Stimulated activated CD4-positive, alpha-beta T cell treated with anti-CD3 and anti-CD28 coated beads, TNF-alpha, amount 100 ng/mL, for 48 hours (primary cell): ENCODE data around the gene SORCS2.

Experiments
- DNase-seq, 3 donors: peaks; one replicate each; pipeline ENCODE4 v3.0.0-alpha.2; 2020; ENCODE audit warnings: low read depth in 3 of 3

Gene SORCS2

DNA sequence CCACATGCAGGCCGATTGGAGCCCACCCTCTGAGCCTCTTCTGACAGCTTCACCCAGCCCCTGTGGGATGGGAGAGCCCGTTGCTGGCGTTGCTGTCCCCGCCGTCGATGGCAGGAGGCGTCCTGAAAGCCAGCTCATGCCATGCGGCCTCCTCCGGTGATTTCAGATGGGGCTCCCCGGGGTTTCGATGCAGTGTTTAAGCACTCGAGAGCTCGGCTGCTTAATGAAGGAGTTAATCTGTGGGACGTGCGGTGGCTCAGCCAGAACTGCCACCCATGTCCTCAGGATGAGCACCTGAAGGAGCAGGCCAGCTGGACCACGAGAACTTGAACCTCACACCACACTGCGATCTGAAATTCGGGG lies 95.6 kb downstream of the SORCS2 start:
- no peak for DNase-seq

GRCh38 chr4:7288751-7289523 lies 96.6 kb downstream of the SORCS2 start:
- DNase-seq: no peak

DNA sequence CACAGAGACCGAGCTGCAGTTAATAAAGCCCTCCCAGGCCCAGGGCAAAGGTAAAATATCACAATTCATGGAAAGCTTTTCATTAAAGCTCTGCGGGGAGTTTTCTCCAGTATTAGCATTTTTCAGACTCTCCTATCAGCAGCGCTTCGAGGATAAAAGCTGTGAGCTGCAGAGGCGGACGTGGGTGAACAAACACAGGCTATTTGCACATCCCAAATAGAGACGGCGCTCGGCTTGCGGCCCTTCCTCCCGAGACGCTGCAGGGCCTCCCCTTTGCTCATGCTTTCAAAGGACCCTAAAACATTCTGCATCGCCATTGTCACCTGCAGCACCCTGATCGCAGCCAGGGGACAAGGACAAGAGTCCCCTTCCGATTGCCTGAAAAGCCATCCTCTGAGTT lies 97.3 kb downstream of the SORCS2 start:
- DNase-seq: no peak

- DNase-seq: no peak
Observed at GRCh38 chr4:7291372-7292114, 99.2 kb downstream of the SORCS2 start.

- DNase-seq: no peak
Observed at GRCh38 chr4:7293703-7294102, 101.4 kb downstream of the SORCS2 start.

- DNase-seq: no peak
Observed at GRCh38 chr4:7294176-7294756, 101.9 kb downstream of the SORCS2 start.

GRCh38 chr4:7295197-7295910 lies 103.0 kb downstream of the SORCS2 start:
- no peak for DNase-seq

DNA sequence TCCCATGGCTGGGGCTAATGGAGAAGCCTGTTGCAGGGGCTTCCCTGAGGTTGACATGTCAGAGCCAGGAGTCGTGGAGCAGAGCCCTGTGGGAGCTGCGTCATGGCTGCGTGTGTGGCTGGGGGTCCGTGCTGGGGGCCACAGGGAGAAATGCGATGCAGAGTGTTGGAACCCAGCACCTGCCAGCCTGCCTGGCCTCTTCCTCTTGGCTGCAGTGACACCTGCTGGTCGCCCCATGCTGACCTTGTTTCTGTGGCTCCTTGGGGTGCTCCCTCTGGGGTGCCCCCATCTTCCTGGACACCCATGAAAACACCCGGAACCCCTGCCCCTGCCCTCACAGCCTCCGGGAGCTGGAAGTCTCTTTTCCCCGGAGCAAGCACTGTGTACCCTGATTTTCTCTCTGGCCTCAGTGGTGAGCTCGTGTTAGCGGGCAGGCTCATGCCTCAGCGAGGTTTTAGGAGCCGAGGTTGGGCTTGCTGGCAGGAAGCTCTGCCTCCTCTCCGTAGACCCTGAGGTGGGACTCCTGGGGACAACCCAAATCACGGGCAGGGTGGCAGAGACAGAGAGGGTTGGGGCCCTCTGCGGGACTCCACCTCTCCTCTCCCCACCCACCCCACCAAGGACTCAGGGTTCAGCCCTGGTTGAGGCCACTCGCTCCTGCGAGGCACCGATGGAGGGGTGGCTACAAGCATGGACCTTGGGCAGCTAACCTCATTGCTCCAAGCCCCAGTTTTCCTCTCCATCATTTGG lies 103.7 kb downstream of the SORCS2 start:
- no peak for DNase-seq

- no peak for DNase-seq
Observed at GRCh38 chr4:7296661-7297335, 104.5 kb downstream of the SORCS2 start.

DNA sequence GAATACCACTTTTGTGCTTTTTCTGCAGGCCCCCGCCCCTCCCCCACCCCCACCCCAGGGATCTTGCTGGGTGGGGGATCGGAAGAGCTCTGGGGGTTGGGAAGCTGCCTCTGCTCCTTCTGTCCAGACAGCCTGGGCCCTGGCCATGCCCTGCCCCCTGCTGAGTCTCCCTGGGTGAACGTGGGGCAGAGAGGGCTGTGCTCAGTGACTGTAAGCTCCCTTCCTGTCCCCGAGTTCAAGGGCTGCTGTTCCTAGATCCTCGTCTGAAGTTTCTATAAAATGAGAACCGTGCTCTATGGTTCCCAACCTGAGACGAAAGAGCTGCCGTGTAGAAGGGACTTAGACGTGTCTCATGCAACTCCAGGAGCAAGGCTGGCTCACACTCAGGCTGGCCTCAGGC lies 105.0 kb downstream of the SORCS2 start:
- DNase-seq: no peak

DNA sequence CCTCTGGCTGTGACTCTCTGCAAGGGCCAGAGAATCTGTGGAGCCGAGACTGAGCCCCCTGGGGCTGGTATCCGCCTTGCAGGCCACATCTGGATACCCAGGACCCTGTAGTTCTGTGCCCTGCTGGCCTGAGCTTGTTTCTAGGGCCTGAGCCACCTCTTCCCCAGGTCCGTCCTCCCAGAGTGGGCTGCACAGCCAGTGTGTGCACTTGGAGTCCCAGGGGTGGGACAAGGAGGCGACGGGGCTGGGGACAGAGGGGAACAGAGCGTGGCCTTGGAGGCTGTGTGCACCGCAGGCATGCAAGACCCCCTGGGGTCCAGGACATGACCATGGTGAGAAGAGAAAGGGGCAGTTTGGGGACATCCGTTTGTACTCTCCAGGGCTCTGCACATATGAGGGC lies 105.5 kb downstream of the SORCS2 start:
- no peak for DNase-seq

GRCh38 chr4:7298619-7299009 lies 106.3 kb downstream of the SORCS2 start:
- no peak for DNase-seq

DNA sequence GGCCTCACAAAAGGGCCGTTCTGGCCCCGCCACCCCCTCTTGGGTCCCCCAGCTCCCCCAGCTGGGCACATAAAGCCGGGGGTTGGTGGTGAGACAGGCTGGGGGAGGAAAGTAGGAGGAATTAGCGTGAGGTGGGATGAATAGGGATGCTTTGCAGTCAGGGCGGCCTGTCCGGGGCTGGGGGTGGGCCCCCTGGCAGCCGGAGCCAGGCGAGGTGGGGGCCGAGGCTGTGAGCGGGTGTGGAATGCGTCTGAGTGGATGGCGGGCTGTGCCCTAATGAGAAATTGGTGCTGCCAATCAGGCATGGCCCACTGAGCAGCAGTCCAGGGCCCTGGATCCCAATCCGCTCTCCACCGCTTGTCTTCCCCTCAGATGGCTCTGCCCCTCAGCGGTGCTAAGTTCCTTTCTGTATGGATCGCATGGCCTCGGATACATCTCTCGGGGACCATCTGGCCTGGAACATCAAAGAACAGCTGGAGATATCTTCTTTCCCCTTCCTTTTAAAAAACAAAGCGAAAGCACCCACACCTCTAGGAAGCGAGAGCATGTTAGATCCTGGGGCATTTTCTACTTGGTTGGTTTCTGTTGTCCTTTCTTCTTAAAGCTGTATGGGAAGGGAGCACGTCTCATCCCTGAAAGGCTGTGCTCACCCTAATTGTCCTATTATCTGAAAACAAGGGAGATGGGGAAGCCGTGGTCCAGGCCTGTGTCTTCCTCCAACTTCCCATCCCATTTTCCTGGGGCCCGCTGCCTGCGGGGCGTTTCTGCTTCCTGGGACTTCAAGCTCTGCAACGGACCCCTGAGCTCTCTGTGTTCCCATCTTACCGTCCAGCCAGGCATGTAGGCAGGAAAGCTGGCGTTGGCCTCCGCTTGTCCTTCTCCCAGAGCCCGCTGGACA lies 106.9 kb downstream of the SORCS2 start:
- no peak for DNase-seq

GRCh38 chr4:7299908-7300710 lies 107.8 kb downstream of the SORCS2 start:
- DNase-seq: no peak

DNA sequence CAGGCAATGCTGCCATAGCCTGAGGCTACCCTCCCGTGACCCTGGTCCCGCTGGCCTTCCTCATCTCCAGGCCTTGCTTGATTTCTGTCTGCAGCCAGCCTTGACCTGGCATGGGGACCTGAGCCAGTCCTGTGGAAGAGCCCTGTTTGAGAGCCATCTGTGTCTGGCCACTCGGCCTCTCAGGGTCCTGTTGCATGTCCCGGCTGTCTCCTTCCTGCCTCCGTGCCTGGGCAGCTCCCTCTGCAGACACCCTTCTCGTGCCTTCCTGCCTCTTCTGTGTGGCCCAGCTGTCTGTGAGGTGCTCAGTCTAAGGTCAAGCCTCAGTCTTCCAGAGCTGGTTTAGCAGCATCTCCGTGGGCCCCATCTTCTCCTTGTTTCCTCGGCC lies 108.4 kb downstream of the SORCS2 start:
- no peak for DNase-seq

DNA sequence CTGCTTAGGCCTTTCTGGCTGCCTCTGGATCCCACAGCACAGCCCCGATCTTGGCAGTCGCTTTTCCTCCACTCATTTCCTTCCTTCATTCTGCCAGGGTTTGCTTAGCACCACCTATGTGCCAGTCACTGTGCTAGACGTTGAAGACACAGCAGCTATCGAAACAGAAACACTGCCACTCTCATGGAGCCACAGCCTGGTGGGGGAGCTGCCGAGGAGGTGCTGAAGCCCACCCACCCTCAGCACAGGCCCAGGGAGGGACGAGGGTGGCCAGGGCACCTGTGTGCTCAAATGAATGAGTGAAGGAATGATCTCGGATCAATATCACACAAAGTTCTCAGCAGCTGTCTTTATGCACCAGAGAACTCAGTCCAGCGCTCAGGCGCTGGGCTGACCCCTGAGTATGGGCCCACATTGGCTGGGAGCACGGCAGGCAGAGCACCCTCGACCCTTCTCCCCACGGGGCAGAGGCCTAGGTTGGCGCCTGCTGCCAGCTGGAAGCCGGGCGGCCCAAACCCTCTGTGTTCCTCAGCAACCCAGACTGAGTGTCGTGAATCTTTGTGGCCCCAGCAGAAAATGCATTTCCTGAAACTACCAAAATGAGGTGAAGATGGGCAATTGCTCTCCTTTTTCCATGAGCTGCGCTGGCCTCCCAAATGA lies 108.9 kb downstream of the SORCS2 start:
- no peak for DNase-seq

- no peak for DNase-seq
Observed at GRCh38 chr4:7301846-7302630, 109.7 kb downstream of the SORCS2 start.
